EL (cell line): ENCODE measurements around the gene GKN2.
"Not testable (repeated sequence)": the region's sequence is repeated elsewhere in the genome, so short reads cannot be mapped to it uniquely, and the experiment has no call there.

ENCODE experiments used
- DNase-seq: peaks from one replicate; pipeline ENCODE4 v3.0.0-alpha.2; 2016

GKN2 gene

GRCh38 chr2:68955432-68955831, 2.7 kb upstream of the GKN2 start:
- not testable (repeated sequence) for DNase-seq

GRCh38 chr2:68951899-68952298, 794 bp downstream of the GKN2 start:
- DNase-seq: no peak

GRCh38 chr2:68948710-68949109, 4.0 kb downstream of the GKN2 start:
- no peak for DNase-seq

- no peak for DNase-seq
These were observed 6.6 kb downstream of the GKN2 start for GRCh38 chr2:68946117-68946516.

- DNase-seq: peak; percentile 74
These were observed 8.8 kb downstream of the GKN2 start for GRCh38 chr2:68943581-68944568.

GRCh38 chr2:68942827-68943226, 9.9 kb downstream of the GKN2 start:
- DNase-seq: no peak

GRCh38 chr2:68940369-68940768, 12.3 kb downstream of the GKN2 start:
- DNase-seq: no peak

GRCh38 chr2:68939962-68940361, 12.7 kb downstream of the GKN2 start:
- no peak for DNase-seq

- no peak for DNase-seq
These were observed 13.8 kb downstream of the GKN2 start for GRCh38 chr2:68938938-68939337.

GRCh38 chr2:68937346-68938055, 15.2 kb downstream of the GKN2 start:
- DNase-seq: peak; percentile 20

- peak; percentile 62 for DNase-seq
These were observed 15.8 kb downstream of the GKN2 start for GRCh38 chr2:68936889-68937288.

GRCh38 chr2:68936427-68936826, 16.3 kb downstream of the GKN2 start:
- peak; percentile 84 for DNase-seq

GRCh38 chr2:68935471-68935870, 17.2 kb downstream of the GKN2 start:
- DNase-seq: no peak

- DNase-seq: no peak
These were observed 18.7 kb downstream of the GKN2 start for GRCh38 chr2:68934021-68934420.

- no peak for DNase-seq
These were observed 20.3 kb downstream of the GKN2 start for GRCh38 chr2:68932402-68932801.

GRCh38 chr2:68931799-68932198, 20.9 kb downstream of the GKN2 start:
- DNase-seq: no peak

GRCh38 chr2:68931149-68931711, 21.5 kb downstream of the GKN2 start:
- no peak for DNase-seq

- no peak for DNase-seq
These were observed 25.9 kb downstream of the GKN2 start for GRCh38 chr2:68926796-68927195.

GRCh38 chr2:68925295-68925896, 27.3 kb downstream of the GKN2 start:
- DNase-seq: peak; percentile 57

GRCh38 chr2:68921646-68922045, 31.0 kb downstream of the GKN2 start:
- DNase-seq: peak; percentile 23

GRCh38 chr2:68920481-68921170, 32.1 kb downstream of the GKN2 start:
- DNase-seq: no peak

- no peak for DNase-seq
These were observed 34.2 kb downstream of the GKN2 start for GRCh38 chr2:68918497-68918896.
